ENCODE measurements around the gene ANKRD33. TPM values are rescaled to one million over a fixed set of nuclear protein-coding genes. Genes with fewer than 3 reads are reported as not detected.

ANKRD33 gene
- total RNA-seq, 1 experiment from 2014 or later = not detected

DNA sequence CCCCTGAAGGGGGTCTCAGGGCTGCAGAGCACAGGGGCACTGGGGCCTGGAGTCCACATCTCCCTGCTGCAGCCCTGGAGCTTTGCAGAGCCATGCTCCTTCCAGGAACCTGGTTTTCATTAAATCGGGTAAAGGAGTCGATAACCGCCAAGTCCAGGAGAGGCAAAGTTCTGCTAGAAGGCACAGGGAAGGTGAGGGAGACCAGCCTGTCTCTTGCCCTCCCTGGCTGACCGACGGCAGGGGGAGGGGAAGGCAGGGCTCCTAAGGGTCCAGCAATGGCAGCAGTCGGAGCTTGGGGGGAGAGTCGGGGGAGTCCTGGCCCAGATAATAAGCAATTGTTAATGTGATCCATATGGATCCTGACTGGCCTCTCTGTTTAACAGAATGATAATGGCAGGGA, 42.4 kb upstream of the ANKRD33 start:
- Histone ChIP-seq H3K9me3 (ENCODE audit: low read depth, low read length, poor library complexity, severe bottlenecking) (no peaks in the 10 kb centered on the region), H3K4me3 (ENCODE audit: low read depth, low read length, poor library complexity, severe bottlenecking) (no peak overlapping the region), H3K4me1 (ENCODE audit: insufficient read depth, low read length, poor library complexity, severe bottlenecking) (peaks cover 6% of the 10 kb centered on the region), H3K27ac (ENCODE audit: low read depth, low read length, poor library complexity, severe bottlenecking) (no peak overlapping the region), H3K36me3 (ENCODE audit: insufficient read depth, low read length, poor library complexity, severe bottlenecking) (no peaks in the 10 kb centered on the region), H3K27me3 (replicated peaks; ENCODE audit: insufficient read depth, low read depth, low read length, poor library complexity) (peaks cover 19% of the 10 kb centered on the region)
- POLR2A ChIA-PET (ENCODE audit: low non-redundant PET) = no interaction called here
- CTCF ChIA-PET = no interaction called here
- no peak for DNase-seq (ENCODE audit: low spot score)
- intact Hi-C loops (cut with micrococcal nuclease; ENCODE audit: unreplicated experiment) = no loop called here
- no peak for TF ChIP-seq EZH2 (IDR thresholded peaks at IDR 0.05; ENCODE audit: borderline replicate concordance, low read depth, low read length, poor library complexity, severe bottlenecking)
- TF ChIP-seq, protein P1, sequence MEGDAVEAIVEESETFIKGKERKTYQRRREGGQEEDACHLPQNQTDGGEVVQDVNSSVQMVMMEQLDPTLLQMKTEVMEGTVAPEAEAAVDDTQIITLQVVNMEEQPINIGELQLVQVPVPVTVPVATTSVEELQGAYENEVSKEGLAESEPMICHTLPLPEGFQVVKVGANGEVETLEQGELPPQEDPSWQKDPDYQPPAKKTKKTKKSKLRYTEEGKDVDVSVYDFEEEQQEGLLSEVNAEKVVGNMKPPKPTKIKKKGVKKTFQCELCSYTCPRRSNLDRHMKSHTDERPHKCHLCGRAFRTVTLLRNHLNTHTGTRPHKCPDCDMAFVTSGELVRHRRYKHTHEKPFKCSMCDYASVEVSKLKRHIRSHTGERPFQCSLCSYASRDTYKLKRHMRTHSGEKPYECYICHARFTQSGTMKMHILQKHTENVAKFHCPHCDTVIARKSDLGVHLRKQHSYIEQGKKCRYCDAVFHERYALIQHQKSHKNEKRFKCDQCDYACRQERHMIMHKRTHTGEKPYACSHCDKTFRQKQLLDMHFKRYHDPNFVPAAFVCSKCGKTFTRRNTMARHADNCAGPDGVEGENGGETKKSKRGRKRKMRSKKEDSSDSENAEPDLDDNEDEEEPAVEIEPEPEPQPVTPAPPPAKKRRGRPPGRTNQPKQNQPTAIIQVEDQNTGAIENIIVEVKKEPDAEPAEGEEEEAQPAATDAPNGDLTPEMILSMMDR (conservative IDR thresholded peaks at IDR 0.05; ENCODE audit: low read depth, low read length) = no peak
- no TSS peak for BruUV-seq (replicated peaks)

DNA sequence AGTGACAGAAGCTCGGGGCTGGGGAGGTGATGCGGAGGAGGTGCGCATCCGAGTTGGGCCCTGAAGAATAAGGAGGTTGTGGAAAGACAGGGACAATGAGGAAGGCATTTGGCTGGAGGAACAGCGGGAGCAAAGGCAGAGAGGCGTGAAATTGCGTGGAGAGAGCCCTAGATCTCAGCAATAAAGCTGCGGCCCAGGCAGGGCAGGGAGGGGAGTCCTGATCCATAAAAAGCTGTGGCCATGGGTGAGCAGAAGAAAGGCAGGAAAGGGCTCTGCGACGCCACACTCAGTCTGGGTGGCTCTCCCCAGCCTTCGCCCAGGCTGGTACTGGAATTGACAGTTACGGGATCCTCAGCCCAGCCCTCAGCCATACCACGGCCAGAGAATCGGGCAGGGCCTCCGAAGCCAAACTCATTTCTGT, 41.6 kb upstream of the ANKRD33 start:
- H3K27ac ChIP-seq (ENCODE audit: low read depth, low read length, poor library complexity, severe bottlenecking) = no peak overlapping the region
- H3K27me3 ChIP-seq (replicated peaks; ENCODE audit: insufficient read depth, low read depth, low read length, poor library complexity) = peaks cover 19% of the 10 kb centered on the region
- TF ChIP-seq, protein P1 (conservative IDR thresholded peaks at IDR 0.05; ENCODE audit: low read depth, low read length) = no peak
- no peak for TF ChIP-seq EZH2 (IDR thresholded peaks at IDR 0.05; ENCODE audit: borderline replicate concordance, low read depth, low read length, poor library complexity, severe bottlenecking)
- POLR2A ChIA-PET (ENCODE audit: low non-redundant PET) = no interaction called here
- no peak for DNase-seq (ENCODE audit: low spot score)
- H3K4me3 ChIP-seq (ENCODE audit: low read depth, low read length, poor library complexity, severe bottlenecking) = no peak overlapping the region
- peaks cover 6% of the 10 kb centered on the region for H3K4me1 ChIP-seq (ENCODE audit: insufficient read depth, low read length, poor library complexity, severe bottlenecking)
- no TSS peak for BruUV-seq (replicated peaks)
- CTCF ChIA-PET = no interaction called here
- no peaks in the 10 kb centered on the region for H3K36me3 ChIP-seq (ENCODE audit: insufficient read depth, low read length, poor library complexity, severe bottlenecking)
- intact Hi-C loops (cut with micrococcal nuclease; ENCODE audit: unreplicated experiment) = no loop called here
- H3K9me3 ChIP-seq (ENCODE audit: low read depth, low read length, poor library complexity, severe bottlenecking) = no peaks in the 10 kb centered on the region

DNA sequence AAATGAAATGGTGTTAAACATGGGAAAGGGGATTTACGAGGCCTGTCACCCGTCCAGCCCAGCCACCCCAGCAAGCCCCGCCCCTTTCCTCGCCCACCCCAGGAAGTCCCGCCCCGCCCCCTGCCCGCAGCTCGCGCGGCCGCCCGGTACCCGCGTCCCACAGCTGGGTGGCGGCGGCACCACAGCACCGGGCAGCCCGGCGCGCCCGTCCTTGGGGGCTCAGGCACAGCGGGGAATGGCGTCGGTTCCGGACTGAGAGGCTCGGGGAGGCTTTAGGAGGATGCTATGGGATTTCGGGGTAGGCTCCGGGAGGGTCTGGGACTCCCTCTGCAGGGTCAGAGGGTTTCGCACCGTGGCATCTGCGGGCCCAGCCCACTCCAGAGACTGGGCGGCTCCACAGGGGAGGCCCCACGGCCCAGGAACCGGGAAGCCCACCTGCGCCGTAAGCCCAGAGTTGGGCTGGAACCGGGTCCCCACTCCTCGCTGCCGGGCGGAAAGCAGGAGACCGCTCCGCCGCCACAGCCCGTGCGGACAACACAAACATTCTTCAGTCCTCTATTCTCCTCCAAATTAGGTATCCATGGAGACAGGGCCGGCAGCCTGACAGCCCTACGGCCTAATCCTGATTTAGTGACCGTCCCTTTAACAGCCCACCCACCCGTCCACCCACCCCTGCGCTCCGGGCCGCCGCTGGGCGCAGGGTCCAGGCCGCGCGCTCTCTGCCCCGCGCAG, 40.8 kb upstream of the ANKRD33 start:
- DNase-seq (ENCODE audit: low spot score) = peak; percentile 44
- ChIA-PET POLR2A (ENCODE audit: low non-redundant PET) (no interaction called here), CTCF (interaction anchor here (0.6 kb wide), 1 partner anchor 274 kb away, joined by 5 read pairs; no protein-coding TSS in a partner anchor)
- intact Hi-C loops (cut with micrococcal nuclease; ENCODE audit: unreplicated experiment) = no loop called here
- H3K4me3 ChIP-seq (ENCODE audit: low read depth, low read length, poor library complexity, severe bottlenecking) = peak overlapping the region; percentile 52
- no peaks in the 10 kb centered on the region for H3K36me3 ChIP-seq (ENCODE audit: insufficient read depth, low read length, poor library complexity, severe bottlenecking)
- TF ChIP-seq, protein P1 (conservative IDR thresholded peaks at IDR 0.05; ENCODE audit: low read depth, low read length) = no peak
- TF ChIP-seq EZH2 (IDR thresholded peaks at IDR 0.05; ENCODE audit: borderline replicate concordance, low read depth, low read length, poor library complexity, severe bottlenecking) = no peak
- H3K9me3 ChIP-seq (ENCODE audit: low read depth, low read length, poor library complexity, severe bottlenecking) = no peaks in the 10 kb centered on the region
- peaks cover 6% of the 10 kb centered on the region for H3K4me1 ChIP-seq (ENCODE audit: insufficient read depth, low read length, poor library complexity, severe bottlenecking)
- no peak overlapping the region for H3K27ac ChIP-seq (ENCODE audit: low read depth, low read length, poor library complexity, severe bottlenecking)
- no TSS peak for BruUV-seq (replicated peaks)
- H3K27me3 ChIP-seq (replicated peaks; ENCODE audit: insufficient read depth, low read depth, low read length, poor library complexity) = peaks cover 17% of the 10 kb centered on the region

Measured in A673 (cell line).